Stimulated activated CD4-positive, alpha-beta T cell treated with anti-CD3 and anti-CD28 coated beads, TNF-alpha, amount 100 ng/mL, for 4 hours (primary cell): ENCODE data around the gene PEG3.

Experiments used
- DNase-seq, 3 experiments: peaks; one replicate each; pipeline ENCODE4 v3.0.0-alpha.2; 2020; ENCODE audit warnings: low read depth in 3 of 3

PEG3 gene

DNA sequence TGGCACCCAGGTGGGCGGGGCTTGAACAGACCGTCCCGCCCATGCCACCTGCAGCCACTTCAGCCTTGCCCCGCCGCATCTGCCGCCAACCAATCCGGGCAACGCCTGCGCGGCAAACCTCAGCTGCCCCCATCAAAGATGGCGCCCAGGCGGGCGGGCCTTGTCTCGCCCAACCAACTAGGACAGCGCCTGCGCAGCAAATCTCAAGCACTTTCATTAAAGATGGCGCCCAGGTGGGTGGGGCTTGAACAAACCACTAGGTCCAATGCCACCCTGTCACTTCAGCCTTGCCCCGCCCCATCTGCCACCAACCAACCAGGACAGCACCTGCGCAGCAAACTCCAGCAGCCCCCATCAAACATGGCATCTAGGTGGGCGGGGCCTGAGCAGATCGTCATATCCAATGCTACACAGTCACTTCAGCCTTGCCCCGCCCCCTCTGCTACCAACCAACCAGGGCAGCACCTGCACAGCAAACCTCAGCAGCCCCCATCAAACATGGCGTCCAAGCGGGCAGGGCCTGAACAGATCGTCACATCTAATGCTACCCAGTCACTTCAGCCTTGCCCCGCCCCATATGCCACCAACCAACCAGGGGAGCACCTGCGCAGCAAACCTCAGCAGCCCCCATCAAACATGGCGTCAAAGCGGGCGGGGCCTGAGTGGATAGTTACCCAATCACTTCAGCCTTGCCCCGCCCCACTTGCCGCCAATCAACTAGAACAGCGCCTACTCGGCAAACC is 1.4 kb downstream of the PEG3 start:
- DNase-seq = no peak

DNA sequence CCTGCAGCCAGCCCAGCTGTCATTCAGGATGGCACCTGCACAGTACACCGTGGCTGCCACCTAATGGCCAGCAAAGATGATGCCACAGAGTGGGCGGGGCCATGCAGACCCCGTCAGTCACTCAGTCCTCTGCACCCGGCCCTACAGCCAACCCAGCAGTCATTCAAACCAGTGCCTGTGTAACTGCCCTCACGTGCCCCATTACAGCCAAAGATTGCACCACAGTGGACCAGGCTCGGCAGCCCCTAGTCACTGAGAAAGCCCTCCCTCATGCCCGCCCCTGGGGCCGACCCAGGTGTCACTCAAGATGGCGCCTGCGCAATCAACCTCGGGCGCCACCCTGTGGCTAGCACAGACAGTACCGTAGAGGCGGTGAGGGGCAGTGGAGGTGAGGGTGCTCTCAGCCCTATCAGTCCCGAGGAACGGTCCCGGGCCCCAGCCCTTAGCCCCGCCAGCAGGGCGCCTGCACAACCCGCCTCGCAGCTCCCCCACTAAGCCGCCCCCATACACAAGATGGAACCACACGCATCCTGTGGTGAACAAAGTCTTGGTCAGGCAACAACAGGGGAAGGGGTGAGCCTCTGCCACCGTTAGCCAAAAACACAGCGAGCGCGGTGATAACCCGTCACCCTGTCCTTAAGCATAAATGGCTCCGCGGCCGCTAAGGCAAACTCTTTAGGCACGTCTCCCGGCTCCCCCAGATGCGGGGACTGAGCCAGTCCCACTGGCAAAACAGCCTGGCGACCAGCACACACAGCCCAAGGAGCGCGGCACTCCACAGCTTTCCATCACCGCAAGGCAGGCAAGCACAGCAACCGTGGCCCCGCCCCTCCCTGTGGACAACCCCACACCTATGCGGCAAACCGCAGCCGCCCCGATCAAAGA is 2.3 kb downstream of the PEG3 start:
- DNase-seq = no peak

DNA sequence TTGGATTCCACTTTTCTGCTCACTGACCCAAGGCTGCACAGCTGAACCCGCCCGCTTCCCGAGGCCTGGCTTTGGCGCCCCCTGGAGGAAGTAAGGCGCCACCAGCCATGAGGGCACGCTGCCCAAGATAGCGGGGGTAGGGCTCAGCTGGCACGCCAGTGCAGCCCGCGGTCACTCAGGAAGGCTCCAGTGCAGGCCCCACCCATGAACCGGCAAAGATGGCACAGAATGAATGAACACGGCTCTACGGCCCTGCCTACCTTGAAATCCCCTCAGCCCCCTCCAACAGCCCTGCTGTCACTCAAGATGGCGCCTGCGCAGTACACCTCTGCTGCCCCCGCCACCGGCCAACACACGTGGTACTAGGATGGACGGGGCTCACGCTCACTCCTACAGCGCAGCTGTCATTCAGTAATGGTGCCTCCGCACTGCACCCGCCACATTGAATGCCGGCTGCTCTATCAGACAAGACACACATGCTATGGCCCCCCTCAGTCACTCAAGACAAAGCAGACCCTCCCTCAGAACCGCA is 3.0 kb downstream of the PEG3 start:
- DNase-seq = no peak

DNA sequence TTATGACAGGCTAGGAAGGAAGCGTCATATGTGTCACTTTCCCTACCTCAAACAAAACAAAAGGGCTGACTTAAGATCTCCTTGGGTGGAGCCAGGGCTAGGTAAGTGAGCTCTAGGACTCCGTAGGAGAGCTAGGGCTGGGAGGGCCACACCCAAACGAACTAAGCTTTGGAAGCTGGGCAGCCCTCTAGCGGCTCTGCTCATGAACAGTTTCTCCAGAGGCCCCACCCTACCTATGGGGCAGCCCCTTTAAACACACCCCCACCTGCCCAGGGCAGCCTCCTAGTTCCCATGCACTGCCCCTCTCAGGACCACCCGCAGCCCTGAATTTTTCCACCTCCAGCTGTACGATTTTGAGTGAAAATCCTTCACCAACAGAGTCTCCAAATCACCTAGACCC is 3.5 kb downstream of the PEG3 start:
- no peak for DNase-seq

DNA sequence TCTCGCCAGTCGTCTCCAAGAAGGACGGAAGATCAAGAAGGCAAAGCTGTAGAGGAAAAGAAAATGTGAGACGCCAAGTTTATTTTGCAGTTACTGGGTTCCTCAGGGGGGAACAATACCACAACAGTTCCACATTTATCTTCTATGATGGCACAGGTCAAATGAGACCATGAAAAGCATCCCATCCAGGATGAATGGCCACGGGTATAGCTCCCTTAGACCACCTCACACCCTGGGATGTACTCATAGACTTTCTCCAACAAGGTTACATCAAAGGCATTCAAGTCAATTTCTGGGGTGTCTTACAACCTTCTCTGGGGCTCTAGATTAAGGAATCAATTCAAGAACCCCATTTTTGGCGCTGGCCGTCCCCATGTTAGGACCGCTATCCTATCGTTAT is 4.5 kb downstream of the PEG3 start:
- DNase-seq = no peak

DNA sequence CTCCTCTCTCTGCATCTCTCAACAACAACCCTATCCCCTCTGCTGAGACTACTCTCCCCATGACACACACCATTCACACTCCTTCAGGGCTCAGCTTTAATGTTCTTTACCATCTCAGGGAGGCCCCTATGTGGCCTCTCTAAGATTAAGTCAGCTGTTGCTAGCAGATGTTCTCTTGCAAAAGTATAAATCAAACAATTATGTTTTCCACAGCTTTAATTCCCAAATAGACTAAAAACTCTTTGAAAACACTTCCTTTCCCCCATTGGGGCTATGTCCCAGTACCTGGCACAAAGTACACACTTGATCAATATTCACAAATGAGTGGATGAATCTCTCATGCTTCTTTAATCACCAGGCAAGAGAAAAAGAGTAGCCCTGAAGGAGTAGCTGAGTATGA is 5.1 kb downstream of the PEG3 start:
- no peak for DNase-seq

DNA sequence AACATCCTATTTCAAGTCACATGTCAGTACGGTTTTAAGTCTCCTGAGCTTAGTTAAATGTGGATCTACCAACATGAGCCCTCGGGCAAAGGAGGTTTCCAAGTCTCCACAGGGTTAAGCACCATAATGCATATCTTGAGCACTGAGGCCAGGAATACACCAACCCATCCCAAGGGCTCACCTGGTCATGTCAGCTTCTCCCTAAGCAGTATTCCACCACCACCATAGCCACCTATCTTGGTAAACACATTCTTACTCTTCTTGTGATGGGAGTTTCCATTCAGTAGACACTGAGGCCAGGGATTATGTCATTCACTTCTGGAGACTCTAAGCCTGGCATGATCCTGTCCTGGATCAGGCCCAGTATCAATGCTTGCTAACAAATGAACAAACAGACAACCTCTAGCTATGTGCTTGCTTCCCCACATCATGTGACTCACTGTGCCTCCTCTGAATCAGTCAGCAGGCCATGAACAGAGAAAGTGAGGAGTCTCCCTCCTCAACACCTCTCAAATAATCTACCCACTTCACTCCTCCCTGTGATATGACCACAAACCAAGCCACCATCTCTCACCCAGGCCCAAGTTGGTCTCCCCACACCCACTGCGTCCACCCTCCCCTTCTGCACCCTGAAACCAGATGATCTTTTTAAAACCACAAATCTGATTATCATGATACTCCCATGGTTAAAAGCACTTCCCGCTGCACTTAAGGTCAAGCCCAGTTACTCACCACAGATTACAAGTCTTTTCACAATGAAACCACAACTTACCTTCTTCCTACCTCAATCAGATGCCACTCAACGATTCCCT is 5.8 kb downstream of the PEG3 start:
- DNase-seq = no peak

DNA sequence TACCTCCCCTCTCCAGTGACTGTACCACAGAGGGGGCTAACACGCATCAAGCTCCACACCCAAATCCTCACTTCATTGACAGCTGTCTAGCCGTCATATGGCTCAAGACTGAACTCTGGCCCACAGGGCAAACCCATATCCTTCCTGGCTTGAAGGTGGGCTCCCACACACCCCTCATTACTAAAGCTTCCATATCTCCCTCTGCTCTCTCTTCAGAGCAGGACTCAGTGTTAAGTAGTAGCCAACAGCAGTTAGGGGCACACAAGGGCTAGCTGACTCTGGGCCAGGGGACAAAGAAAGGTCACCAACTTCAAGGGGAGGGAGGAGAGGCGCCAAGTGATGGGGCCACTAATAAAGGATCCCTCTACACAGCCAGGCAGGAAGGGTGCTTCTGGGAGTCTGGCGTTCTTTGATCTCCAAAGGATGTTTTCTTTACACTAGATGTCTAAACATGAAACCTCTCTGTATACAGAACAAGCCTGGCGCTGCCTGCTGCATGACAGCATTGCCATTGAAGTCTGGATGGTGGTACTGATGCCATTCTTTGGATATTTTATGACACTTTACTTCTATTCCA is 8.1 kb downstream of the PEG3 start:
- DNase-seq = no peak

DNA sequence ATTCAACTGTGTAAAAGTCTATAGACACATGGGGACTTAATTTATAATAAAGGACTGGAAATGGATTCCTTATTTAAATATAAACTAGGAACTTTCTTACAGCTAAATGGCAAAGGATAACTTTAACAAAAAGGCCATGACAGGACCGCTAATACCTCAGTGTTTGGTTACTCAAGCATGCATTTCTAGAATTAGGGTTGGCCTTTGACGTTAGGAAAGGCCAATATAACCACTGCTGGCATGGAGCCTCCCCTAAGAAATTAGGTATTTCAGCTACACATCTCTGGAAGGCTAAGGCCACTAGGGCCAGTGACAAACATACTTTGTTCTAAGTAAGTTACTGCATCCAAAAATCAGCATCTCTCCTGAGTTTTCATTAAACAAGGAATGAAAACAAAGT is 9.3 kb downstream of the PEG3 start:
- DNase-seq = no peak

DNA sequence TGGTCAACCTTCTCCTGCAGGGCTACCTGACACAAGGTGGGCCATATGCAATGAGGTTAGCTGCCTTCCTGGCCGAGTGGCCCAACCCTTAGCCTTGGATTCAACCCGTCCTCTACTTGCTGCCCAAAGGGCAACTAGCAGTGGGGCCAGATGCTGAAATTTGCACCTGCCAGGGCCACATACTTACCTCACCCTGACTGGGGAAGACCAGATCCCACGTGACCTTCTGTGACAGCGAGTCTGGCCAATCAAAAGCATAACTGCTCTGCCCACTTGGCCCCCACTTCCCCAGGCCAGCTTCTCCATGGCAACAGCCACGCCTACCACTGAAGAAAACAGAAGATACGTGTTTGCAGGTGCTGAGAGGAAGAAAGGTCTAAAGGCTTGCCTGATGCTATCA is 10.9 kb downstream of the PEG3 start:
- no peak for DNase-seq

DNA sequence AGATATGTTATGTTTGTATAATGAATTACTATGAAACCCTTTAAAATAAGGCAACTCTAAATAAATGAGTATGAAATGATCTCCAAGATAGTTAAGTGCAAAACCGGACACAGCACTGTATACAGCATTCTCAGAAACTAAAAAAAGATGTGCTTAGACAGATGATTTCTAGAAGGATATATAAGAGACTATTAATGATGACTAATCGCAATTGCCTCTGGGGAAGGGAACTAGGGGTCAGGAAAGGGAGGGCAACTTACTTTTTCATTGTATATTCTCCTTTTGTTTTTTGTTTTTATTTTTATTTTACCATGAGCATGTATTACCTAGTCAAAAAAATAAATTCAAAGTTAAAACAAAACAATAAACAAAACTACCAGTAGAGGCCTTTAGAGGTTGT is 12.8 kb downstream of the PEG3 start:
- no peak for DNase-seq

DNA sequence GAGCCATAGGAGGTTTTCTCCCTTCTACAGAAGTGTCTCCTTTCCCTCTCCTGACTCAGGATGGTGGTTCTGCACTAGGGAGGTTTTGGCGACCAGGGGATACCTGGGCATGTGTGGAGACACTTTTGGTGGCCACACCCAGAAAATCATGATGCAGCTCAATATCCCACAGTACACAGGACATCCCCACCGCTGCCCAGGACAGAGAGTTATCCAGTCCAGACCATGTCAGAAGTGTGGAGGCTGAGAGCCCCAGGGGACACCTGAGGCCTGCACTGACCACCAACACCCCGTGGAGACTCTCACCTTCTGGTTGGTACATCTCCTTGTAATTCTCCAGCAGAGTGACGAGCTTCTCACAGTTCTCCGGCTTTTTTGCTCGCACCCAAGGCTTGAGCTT is 16.6 kb downstream of the PEG3 start:
- DNase-seq = no peak

DNA sequence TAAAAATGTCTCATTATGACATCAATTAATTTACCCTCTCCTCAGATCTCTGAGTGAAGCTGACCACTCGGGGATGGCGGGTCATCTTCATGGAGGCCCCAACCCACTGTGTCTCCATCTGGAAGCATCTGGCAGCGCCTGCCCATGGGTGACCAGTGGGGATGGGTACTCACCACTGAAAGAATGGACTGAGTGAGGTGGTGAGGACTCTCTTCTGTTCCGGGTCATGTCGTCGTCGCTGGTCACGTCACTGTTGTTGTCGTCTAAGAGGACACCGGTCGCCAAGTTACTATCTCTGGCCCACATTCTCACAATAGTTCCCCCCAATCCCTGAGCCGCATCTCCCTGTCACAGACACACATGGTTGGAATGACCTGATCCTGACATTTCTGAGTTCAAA is 17.1 kb downstream of the PEG3 start:
- DNase-seq = no peak

DNA sequence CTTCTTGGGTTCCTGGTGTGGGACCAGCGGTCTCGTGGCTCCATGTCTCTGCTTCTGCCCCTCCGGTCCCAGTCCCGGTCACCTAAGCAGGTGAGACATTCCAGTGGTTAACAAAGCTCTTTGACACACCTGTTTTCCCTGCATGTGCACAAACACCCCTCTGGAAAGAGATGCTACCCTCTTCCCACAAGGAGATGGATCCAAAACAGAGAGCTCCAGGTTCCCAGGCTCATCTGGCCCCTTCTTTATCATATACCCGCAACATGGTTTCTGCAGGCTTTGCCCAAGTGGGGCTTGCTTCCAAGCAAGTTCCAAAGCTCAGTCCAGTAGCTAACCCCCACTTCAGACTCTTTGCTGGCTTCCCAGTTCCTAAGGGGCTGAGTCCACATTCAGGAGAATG is 17.8 kb downstream of the PEG3 start:
- no peak for DNase-seq

DNA sequence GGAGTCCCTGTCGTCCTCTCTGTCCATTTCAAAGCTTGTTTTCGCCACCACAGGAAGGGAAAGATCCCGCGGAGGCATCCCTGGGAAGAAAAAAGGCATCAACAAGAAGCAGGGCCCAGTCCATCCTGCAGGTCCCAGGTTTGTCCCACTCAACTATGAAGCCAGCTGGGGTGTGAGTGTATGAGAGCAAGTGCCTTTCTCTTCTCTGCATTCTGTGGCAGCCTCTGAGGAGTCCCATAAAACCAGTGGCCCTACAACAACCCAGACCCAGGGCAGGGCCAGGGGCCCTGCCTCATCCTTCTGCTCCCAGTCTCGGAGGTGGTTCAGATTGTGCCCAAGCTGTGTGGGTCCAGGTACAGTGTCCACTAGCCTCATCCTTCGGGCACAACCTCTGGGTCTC is 18.9 kb downstream of the PEG3 start:
- DNase-seq = no peak

DNA sequence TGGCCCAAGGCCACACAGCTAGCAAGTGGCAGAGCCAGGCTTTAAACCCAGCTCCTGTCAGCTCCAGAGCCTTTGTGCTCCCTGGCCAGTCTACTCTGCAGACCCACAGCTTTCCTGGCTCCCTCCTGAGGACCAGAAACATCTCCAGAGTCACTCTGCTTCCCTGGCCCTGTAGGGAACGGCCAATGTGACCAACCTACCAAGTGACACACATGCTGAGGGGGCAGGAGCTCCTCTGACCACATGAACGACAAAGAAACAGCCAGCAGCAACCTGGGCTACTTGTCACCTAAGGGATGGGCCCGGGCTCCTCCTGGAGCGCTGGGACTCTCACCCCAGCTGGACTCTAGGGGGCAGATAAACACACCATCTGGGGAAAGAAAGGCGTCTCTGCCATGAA is 19.3 kb downstream of the PEG3 start:
- no peak for DNase-seq

DNA sequence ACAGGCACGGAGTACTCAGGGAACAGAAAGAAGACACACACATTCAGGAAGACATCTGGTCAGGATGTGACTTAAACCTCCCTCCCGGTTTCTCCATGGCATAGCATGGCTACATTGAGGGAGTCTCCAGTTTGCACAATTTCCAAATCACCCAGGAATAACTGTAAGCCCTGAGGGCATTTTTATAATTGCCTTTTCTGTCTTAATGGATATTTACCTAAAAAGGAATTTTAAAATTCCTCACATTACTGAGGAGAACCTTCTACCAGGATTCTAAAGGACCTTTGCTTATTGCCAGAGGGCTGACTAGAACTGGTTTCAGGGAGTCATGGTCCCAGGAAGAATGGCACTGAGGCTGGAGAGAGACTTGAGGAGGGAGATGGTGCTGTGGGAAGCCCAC is 21.4 kb downstream of the PEG3 start:
- no peak for DNase-seq

DNA sequence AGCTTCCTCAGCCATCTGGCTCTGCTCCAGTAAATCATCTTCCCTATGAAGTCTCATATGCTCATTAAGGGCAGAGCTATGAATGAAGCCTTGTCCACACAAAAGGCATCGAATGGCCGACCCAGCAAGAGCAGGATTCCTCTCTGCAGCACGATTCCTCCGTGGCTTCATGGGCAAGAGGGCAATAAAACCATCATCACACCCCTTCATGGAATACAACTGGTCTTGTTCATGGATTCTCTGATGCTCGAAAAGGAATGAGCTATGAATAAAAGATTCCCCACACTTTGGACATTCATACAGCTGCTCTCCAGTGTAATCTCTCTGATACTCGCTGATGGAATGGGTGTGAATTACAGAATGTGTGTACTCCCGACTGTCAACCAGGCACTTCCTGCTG is 25.9 kb downstream of the PEG3 start:
- no peak for DNase-seq

DNA sequence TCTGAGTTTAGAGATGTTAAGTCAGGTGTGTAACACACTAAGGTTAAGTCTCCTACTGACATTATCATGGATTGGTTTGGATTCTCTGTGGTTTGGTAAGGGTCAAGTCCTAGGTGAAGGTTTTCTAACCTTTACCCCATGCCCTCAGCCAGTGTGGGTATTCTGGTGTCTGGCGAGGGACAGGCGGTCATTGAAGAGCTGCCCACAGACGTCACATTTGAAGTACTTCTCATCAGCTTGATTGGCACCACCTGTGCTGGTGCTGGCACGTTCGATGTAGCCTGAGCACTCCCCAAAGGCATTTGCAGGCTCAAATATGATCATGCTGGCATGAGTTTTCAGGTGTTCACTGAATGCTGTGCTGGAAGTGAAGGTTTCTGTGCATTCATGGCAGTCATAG is 27.0 kb downstream of the PEG3 start:
- DNase-seq = no peak

DNA sequence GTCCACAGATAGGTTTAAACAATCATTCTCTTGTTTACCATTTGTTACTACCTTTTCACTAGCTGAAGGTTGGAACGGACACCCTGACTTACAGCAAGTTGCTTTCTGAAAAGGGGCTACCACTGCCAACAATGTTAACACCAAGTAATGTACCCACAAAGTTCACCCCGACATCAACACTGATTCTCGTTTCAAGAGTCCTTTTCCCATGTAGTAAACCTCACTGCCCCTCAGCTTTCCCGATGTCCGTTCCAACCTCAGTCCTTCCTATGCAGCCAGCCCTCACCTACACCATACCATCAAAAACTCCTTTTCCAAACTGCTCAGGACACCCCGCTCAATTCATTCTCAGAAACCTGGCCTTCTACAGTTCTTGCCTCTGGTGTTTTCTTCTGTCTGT is 29.0 kb downstream of the PEG3 start:
- DNase-seq = no peak

DNA sequence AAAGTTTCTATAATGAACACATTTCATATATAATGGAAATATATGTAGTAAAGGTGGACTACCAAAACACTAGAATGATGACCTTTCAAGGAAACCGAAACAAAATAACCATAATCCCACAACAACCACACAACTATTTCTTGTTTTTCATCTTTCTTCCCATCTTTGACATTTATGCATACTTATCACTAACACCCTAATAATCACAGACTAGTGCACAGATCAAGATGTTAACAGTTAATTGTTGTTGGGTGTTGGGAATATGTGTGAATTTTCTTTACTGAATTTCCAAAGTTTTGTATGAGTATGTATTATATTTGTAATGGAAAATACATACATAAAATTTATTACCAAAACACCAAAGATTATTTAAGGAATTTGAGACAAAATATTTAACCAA is 30.3 kb downstream of the PEG3 start:
- DNase-seq = no peak
